BE2C (cell line): ENCODE measurements around the gene THOC5.

ENCODE experiments used
- DNase-seq: peaks from one replicate; pipeline ENCODE4 v3.0.0-alpha.2; 2020
- H3K27me3 ChIP-seq: fragments of 250-450 bp; sonication (Bioruptor Pico); 2 replicates; pipeline ENCODE4 v1.5.1; 2020; ENCODE audit warnings: mild to moderate bottlenecking
- H3K36me3 ChIP-seq: fragments of 250-450 bp; sonication (Bioruptor Pico); 2 replicates; pipeline ENCODE4 v1.5.1; 2020; ENCODE audit warnings: mild to moderate bottlenecking
- H3K4me1 ChIP-seq: fragments of 250-450 bp; sonication (Bioruptor Pico); 2 replicates; pipeline ENCODE4 v1.5.1; 2020
- H3K4me3 ChIP-seq: 2 replicates; pipeline ENCODE4 v1.5.1; 2011; ENCODE audit warnings: low read depth, low read length
- H3K9me3 ChIP-seq: fragments of 250-450 bp; sonication (Bioruptor Pico); 2 replicates; pipeline ENCODE4 v1.5.1; 2020
- TF ChIP-seq, protein P1 (sequence below): IDR thresholded peaks from 2 replicates; pipeline ENCODE4 v1.5.1; 2012; ENCODE audit warnings: mild to moderate bottlenecking, low read depth, low read length

Gene THOC5

GRCh38 chr22:29480512-29481264, 72.9 kb downstream of the THOC5 start:
- TF ChIP-seq, protein P1, sequence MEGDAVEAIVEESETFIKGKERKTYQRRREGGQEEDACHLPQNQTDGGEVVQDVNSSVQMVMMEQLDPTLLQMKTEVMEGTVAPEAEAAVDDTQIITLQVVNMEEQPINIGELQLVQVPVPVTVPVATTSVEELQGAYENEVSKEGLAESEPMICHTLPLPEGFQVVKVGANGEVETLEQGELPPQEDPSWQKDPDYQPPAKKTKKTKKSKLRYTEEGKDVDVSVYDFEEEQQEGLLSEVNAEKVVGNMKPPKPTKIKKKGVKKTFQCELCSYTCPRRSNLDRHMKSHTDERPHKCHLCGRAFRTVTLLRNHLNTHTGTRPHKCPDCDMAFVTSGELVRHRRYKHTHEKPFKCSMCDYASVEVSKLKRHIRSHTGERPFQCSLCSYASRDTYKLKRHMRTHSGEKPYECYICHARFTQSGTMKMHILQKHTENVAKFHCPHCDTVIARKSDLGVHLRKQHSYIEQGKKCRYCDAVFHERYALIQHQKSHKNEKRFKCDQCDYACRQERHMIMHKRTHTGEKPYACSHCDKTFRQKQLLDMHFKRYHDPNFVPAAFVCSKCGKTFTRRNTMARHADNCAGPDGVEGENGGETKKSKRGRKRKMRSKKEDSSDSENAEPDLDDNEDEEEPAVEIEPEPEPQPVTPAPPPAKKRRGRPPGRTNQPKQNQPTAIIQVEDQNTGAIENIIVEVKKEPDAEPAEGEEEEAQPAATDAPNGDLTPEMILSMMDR, result peak; percentile 36; the same call in 1 of the 2 replicates
- peaks cover 22% of the 10 kb centered on the region for H3K27me3 ChIP-seq
- H3K9me3 ChIP-seq, result peaks cover 12% of the 10 kb centered on the region
- peaks cover 28% of the 10 kb centered on the region for H3K4me1 ChIP-seq
- H3K36me3 ChIP-seq, result no peaks in the 10 kb centered on the region
- H3K4me3 ChIP-seq, result peak overlapping the region; percentile 45
- peak; percentile 57 for DNase-seq

GRCh38 chr22:29480262-29480511, 73.4 kb downstream of the THOC5 start:
- no peaks in the 10 kb centered on the region for H3K36me3 ChIP-seq
- H3K9me3 ChIP-seq, result peaks cover 12% of the 10 kb centered on the region
- peak overlapping the region; percentile 45 for H3K4me3 ChIP-seq
- TF ChIP-seq, protein P1, result no peak
- peaks cover 22% of the 10 kb centered on the region for H3K27me3 ChIP-seq
- no peak for DNase-seq
- peaks cover 33% of the 10 kb centered on the region for H3K4me1 ChIP-seq

DNA sequence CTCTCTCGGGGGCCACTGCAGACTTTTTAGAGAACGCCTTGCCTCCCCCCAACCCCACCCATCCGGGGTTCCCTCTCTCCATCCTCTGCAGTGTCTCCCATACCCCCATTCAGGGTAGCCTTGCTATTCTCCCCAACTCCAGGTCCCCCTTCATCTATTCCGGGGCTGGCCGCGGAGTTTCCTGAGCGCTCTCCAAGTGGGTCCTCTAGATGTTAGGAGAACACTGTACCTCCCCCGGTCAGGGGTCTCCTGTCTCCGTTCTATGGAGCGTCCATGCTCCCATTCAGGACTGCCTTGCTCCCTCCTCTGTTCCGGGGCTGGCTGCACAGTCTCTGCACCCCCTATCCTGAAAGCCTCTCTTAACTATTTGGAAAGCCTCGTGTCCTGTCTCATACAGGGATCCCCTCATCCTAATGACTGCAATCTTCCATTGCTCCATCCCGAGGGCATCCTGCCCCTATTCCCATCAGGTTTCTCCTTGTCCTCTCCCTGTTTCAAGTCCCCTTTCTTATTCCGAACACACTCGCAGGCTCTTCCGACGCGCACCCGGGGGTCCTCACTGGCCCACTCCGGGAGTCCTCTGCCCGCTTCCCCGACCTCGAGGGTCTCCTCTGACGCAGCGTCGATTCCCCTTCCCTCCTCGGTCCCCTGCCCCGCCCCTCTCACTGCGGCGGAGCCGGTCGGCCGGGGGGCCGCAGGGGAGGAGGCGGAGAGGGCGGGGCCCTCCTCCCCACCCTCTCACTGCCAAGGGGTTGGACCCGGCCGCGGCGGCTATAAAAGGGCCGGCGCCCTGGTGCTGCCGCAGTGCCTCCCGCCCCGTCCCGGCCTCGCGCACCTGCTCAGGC, 73.9 kb downstream of the THOC5 start, which contains the start of gene NEFH:
NEFH (plus strand) TSS at position 802 of the 845 bp plus-strand sequence. CDS start 45 bp downstream, outside the sequence.
- Histone ChIP-seq H3K36me3 (no peaks in the 10 kb centered on the region), H3K4me3 (peak within 1 kb of the TSS; percentile 46), H3K4me1 (peaks cover 37% of the 10 kb centered on the region), H3K27me3 (peaks cover 22% of the 10 kb centered on the region), H3K9me3 (peaks cover 12% of the 10 kb centered on the region)
- TF ChIP-seq, protein P1, result no peak
- DNase-seq, result peak; percentile 33

DNA sequence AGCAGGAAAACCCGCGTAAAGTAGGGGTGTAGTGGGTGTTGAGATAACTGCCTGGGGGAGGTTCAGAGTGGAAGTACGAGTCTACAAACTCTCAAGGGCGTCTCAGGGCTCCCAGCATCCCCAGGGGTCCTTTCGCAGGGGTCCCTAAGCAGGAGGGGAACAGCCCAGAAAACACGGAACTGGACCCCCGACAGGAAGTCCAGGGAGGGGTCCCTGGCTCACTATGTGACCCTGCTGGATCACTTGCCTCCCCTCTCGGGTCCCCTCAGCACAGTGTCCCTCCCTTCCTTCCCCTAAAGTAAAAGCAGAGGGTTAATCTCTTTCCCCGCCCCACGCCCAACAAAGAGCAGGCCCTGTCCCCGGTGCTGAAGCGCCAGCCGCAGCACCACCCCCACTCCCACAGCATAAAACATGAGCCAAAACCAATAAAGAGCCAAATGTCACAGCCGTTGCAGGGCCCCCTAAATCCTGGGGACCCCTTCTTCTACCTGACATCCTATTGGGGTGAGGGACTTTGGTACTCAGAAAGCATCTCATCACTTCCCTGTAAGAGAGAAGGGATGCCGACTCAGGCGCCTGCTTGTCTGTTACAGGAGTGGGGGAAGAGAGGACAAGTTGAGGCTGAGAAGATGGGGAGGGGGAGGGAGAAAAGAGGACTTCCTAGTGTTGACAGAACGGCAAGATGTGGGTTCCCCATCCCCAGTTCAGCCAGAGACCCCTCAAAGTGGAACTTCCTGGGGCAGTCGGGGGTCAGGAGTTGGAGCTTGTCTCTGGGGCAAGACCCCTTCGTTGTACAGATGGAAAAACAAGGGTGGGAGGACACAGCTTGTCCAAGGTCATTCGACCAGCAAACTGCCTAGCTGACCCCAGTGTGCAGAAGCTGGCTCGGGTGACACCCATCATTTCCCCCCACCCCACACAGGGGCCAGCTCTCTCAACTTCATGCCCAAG, 75.0 kb downstream of the THOC5 start:
- peaks cover 37% of the 10 kb centered on the region for H3K4me1 ChIP-seq
- no peak for DNase-seq
- H3K27me3 ChIP-seq, result peaks cover 22% of the 10 kb centered on the region
- TF ChIP-seq, protein P1, result no peak
- no peaks in the 10 kb centered on the region for H3K36me3 ChIP-seq
- peak overlapping the region; percentile 46 for H3K4me3 ChIP-seq
- peaks cover 12% of the 10 kb centered on the region for H3K9me3 ChIP-seq

GRCh38 chr22:29477723-29478318, 75.7 kb downstream of the THOC5 start:
- TF ChIP-seq, protein P1, result no peak
- peaks cover 22% of the 10 kb centered on the region for H3K27me3 ChIP-seq
- DNase-seq, result peak; percentile 44
- H3K36me3 ChIP-seq, result no peaks in the 10 kb centered on the region
- peak overlapping the region; percentile 46 for H3K4me3 ChIP-seq
- H3K9me3 ChIP-seq, result peaks cover 12% of the 10 kb centered on the region
- H3K4me1 ChIP-seq, result peaks cover 37% of the 10 kb centered on the region
